ENCODE results near the gene PDHA1.

PDHA1 gene

DNA sequence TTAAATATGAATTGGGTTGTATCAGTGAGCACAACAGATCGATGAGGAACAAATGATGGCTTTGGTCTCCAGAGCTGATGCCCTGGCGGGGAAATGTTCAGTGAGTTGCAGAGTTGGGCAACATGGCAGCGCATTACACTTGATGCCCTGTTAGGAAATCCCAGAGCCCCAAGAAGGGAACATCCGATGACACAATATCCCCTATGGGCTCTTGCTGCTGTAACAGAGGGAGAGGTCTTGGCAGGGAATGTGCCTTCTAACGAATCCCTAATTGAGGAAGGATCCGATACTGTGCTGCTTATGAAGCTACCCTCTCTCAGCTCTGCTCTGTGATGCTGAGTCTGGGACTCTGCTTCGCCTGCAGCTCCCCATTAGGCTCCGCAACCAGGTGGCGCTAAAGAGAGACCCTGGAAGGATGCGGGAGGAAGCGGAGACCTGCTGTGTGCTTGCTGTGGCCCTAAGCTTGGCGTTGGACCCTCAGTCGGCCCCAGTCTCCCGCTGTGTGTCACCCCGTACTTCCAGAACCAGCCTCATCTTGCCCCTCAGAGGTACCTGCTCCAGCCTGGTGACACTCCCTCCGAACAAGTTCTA lies 38.9 kb downstream of the PDHA1 start:
- H3K4me3 ChIP-seq, result no peak overlapping the region
- no peak overlapping the region for H3K27ac ChIP-seq
- no peaks in the 10 kb centered on the region for H3K36me3 ChIP-seq (ENCODE audit: insufficient read depth, low read length)
- no peak for DNase-seq (ENCODE audit: low read depth, low spot score)
- no peak overlapping the region for H3K9ac ChIP-seq (ENCODE audit: insufficient read length)
- no peaks in the 10 kb centered on the region for H3K9me3 ChIP-seq (ENCODE audit: low read depth, low read length)
- TF ChIP-seq EZH2 (IDR thresholded peaks at IDR 0.05) (no peak), POLR2AphosphoS5 (IDR thresholded peaks at IDR 0.05; ENCODE audit: borderline replicate concordance, low read depth, low read length) (no peak), FOXP2 (optimal IDR thresholded peaks at IDR 0.05; ENCODE audit: control extremely low read depth, extremely low read length, insufficient read depth) (no peak)

DNA sequence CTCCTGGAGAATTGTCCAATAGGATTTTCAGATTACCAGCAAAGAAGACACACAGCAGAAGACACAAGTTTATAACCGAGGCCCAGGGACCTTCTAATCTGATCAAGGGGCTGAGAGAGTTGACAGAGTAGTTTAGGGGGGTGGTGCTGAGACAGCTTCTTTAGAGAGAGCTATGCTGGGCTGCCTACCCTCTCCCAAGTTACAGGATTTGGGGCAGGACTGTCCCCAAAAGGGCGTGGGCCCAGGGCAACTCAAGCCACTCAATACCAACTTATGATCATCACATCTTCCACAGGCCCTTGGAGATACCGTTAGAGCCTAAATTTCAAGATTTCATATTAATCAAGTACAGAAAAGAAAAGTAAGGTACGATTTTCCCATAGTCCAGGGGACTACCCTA lies 43.0 kb downstream of the PDHA1 start:
- H3K27ac ChIP-seq, result no peak overlapping the region
- H3K9me3 ChIP-seq (ENCODE audit: low read depth, low read length), result no peaks in the 10 kb centered on the region
- TF ChIP-seq FOXP2 (optimal IDR thresholded peaks at IDR 0.05; ENCODE audit: control extremely low read depth, extremely low read length, insufficient read depth), result no peak
- TF ChIP-seq EZH2 (IDR thresholded peaks at IDR 0.05), result no peak
- no peak for TF ChIP-seq POLR2AphosphoS5 (IDR thresholded peaks at IDR 0.05; ENCODE audit: borderline replicate concordance, low read depth, low read length)
- DNase-seq (ENCODE audit: low read depth, low spot score), result no peak
- H3K4me3 ChIP-seq, result no peak overlapping the region
- H3K36me3 ChIP-seq (ENCODE audit: insufficient read depth, low read length), result no peaks in the 10 kb centered on the region
- no peak overlapping the region for H3K9ac ChIP-seq (ENCODE audit: insufficient read length)

DNA sequence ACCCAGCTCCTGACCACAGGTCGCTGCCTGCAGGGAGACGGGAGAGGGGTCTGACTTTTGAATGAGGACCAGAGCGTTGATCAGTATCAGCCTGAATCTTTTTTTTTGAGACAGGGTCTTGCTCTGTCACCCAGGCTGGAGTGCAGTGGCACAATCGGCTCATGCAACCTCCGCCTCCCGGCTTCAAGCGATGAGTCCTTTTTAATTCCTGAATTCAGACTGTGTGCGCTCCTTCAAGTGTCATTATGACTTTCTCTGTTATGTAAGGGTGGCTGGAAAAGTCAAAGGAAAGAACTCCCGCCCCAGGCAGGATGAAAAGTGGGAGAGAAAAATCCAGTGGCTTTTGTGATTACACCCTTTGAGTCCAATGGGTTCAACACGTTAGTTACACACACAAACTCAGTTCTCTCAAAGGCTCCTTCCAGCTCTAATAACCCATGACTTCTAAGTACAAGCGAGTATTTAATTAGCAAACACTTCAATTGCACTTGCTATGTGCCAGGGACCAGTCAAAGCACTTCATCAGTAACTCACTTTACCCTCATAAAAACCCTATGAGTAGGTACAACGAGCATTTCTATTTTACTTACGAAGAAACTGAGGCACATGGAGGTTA lies 44.4 kb downstream of the PDHA1 start:
- TF ChIP-seq POLR2AphosphoS5 (IDR thresholded peaks at IDR 0.05; ENCODE audit: borderline replicate concordance, low read depth, low read length) (no peak), EZH2 (IDR thresholded peaks at IDR 0.05) (no peak), FOXP2 (optimal IDR thresholded peaks at IDR 0.05; ENCODE audit: control extremely low read depth, extremely low read length, insufficient read depth) (no peak)
- H3K4me3 ChIP-seq, result no peak overlapping the region
- no peak overlapping the region for H3K9ac ChIP-seq (ENCODE audit: insufficient read length)
- H3K36me3 ChIP-seq (ENCODE audit: insufficient read depth, low read length), result no peaks in the 10 kb centered on the region
- H3K27ac ChIP-seq, result no peak overlapping the region
- no peak for DNase-seq (ENCODE audit: low read depth, low spot score)
- no peaks in the 10 kb centered on the region for H3K9me3 ChIP-seq (ENCODE audit: low read depth, low read length)

DNA sequence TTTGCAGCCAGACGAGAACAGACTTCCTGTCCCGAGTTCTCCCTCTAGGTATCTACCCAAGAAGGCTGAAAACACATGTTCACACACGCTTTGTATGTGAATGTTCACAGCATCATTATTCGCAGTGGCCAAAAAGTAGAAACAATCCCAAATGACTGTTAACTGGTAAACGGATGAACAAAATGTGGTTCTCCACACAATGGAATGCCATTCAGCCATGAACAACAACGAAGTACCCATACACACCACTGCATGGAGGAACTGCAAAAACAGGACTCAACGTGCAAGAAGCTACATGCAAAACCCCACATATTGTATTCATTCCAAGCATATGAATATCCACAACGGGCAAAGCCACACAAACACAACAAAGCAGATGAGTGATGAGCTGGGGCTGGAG lies 45.0 kb downstream of the PDHA1 start:
- H3K4me3 ChIP-seq, result no peak overlapping the region
- no peak overlapping the region for H3K9ac ChIP-seq (ENCODE audit: insufficient read length)
- DNase-seq (ENCODE audit: low read depth, low spot score), result no peak
- TF ChIP-seq POLR2AphosphoS5 (IDR thresholded peaks at IDR 0.05; ENCODE audit: borderline replicate concordance, low read depth, low read length) (no peak), FOXP2 (optimal IDR thresholded peaks at IDR 0.05; ENCODE audit: control extremely low read depth, extremely low read length, insufficient read depth) (no peak), EZH2 (IDR thresholded peaks at IDR 0.05) (no peak)
- no peaks in the 10 kb centered on the region for H3K9me3 ChIP-seq (ENCODE audit: low read depth, low read length)
- no peak overlapping the region for H3K27ac ChIP-seq
- no peaks in the 10 kb centered on the region for H3K36me3 ChIP-seq (ENCODE audit: insufficient read depth, low read length)

DNA sequence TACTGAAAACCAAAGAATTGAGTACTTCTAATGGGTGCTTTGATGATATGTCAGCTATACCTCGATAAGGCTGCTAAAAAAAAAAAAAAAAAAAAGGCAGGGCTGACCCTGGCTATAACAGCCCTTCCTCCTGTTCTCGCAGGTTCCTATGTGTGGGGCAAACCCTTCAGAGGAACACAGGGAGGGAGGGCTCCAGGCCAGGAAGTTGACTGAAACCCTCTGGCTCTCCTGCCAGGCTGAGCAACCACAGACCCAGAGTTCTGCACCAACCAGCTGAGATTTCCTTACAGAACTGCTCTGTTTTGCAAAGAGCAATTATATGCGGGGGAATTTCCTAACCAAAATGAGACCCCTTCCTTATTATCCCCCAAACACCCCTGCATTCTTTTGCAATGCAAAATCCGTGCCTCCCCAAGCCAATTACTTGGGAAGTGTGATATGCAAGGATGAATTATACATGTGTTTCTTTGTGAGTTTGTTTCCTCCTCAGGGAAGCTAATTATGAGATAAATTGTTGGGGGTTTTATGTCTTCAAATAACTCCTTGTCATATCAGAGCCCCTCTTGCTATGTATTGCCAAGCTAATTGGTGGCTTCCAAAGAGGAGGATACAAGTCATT lies 45.6 kb downstream of the PDHA1 start:
- H3K36me3 ChIP-seq (ENCODE audit: insufficient read depth, low read length), result no peaks in the 10 kb centered on the region
- no peak overlapping the region for H3K4me3 ChIP-seq
- H3K9ac ChIP-seq (ENCODE audit: insufficient read length), result no peak overlapping the region
- H3K27ac ChIP-seq, result no peak overlapping the region
- no peak for DNase-seq (ENCODE audit: low read depth, low spot score)
- no peak for TF ChIP-seq EZH2 (IDR thresholded peaks at IDR 0.05)
- no peak for TF ChIP-seq POLR2AphosphoS5 (IDR thresholded peaks at IDR 0.05; ENCODE audit: borderline replicate concordance, low read depth, low read length)
- no peak for TF ChIP-seq FOXP2 (optimal IDR thresholded peaks at IDR 0.05; ENCODE audit: control extremely low read depth, extremely low read length, insufficient read depth)
- H3K9me3 ChIP-seq (ENCODE audit: low read depth, low read length), result no peaks in the 10 kb centered on the region

DNA sequence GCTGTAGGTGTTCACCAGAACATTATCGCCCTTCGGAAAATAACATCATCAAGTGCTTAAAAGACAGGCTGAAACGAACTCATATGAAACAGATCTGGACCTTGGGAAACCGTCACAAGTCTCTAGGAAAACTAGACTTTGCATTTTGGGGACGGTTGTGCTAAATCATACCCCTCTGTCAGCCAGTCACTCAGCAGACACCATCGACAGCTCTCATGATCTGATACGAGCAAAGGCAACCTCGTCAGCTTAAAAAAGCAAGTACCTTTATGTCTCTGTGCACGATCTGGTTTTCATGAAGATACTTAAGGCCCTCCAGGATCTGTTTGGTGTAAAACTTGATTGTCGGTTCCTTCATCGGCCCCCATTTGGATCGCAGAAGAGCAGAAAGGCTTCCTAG lies 48.4 kb downstream of the PDHA1 start:
- no peaks in the 10 kb centered on the region for H3K36me3 ChIP-seq (ENCODE audit: insufficient read depth, low read length)
- no peak for TF ChIP-seq EZH2 (IDR thresholded peaks at IDR 0.05)
- TF ChIP-seq FOXP2 (optimal IDR thresholded peaks at IDR 0.05; ENCODE audit: control extremely low read depth, extremely low read length, insufficient read depth), result no peak
- TF ChIP-seq POLR2AphosphoS5 (IDR thresholded peaks at IDR 0.05; ENCODE audit: borderline replicate concordance, low read depth, low read length), result no peak
- H3K9me3 ChIP-seq (ENCODE audit: low read depth, low read length), result no peaks in the 10 kb centered on the region
- no peak overlapping the region for H3K27ac ChIP-seq
- no peak overlapping the region for H3K4me3 ChIP-seq
- H3K9ac ChIP-seq (ENCODE audit: insufficient read length), result no peak overlapping the region
- DNase-seq (ENCODE audit: low read depth, low spot score), result no peak

DNA sequence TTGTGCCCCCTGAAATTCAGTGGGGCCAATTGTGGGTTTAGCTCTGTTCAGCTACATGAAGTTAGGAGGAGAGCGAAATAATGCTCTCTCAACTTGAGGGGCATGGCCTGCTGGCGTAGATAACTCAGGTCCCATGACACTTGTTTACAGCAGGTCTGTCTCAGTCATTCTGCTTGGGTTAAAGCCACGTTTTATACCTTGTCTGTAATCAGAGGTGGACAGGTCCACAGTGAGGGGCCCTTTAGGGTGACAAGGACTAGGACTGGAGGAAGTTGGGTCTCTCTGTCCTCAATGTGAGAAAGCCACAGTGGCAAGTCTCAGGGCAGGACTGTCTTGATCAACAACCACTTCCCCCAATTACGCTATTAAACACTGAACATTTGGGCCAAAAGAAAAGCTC lies 49.0 kb downstream of the PDHA1 start:
- Histone ChIP-seq H3K36me3 (ENCODE audit: insufficient read depth, low read length) (no peaks in the 10 kb centered on the region), H3K9ac (ENCODE audit: insufficient read length) (no peak overlapping the region), H3K27ac (no peak overlapping the region), H3K4me3 (no peak overlapping the region), H3K9me3 (ENCODE audit: low read depth, low read length) (no peaks in the 10 kb centered on the region)
- no peak for TF ChIP-seq POLR2AphosphoS5 (IDR thresholded peaks at IDR 0.05; ENCODE audit: borderline replicate concordance, low read depth, low read length)
- TF ChIP-seq FOXP2 (optimal IDR thresholded peaks at IDR 0.05; ENCODE audit: control extremely low read depth, extremely low read length, insufficient read depth), result no peak
- no peak for TF ChIP-seq EZH2 (IDR thresholded peaks at IDR 0.05)
- DNase-seq (ENCODE audit: low read depth, low spot score), result no peak

DNA sequence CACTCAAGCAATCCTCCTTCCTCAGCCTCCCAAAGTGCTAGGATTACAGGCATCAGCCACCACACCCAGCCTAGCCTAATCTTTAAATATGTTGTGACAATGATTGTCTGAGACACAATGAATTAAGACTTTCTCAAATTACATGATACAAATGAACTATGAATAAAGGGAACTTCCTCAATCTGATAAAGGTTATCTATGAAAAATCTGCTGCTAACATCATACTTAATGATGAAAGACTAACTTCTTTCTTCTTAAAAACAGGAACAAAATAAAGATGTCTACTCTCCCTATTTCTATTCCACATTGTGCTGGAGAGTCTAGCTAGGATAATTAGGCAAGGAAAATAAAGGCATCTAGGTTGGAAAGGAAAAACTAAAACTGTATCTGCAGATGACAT lies 60.0 kb downstream of the PDHA1 start:
- TF ChIP-seq POLR2AphosphoS5 (IDR thresholded peaks at IDR 0.05; ENCODE audit: borderline replicate concordance, low read depth, low read length), result no peak
- TF ChIP-seq EZH2 (IDR thresholded peaks at IDR 0.05), result no peak
- no peak for TF ChIP-seq FOXP2 (optimal IDR thresholded peaks at IDR 0.05; ENCODE audit: control extremely low read depth, extremely low read length, insufficient read depth)
- Histone ChIP-seq H3K9me3 (ENCODE audit: low read depth, low read length) (no peaks in the 10 kb centered on the region), H3K27ac (no peak overlapping the region), H3K36me3 (ENCODE audit: insufficient read depth, low read length) (no peaks in the 10 kb centered on the region), H3K4me3 (no peak overlapping the region), H3K9ac (ENCODE audit: insufficient read length) (no peak overlapping the region)
- DNase-seq (ENCODE audit: low read depth, low spot score), result no peak
